Cerebellar nuclear complex (tissue), 1 donor: Measurements from ENCODE around the gene BOLA3.
"Not testable (repeated sequence)": the region's sequence is repeated elsewhere in the genome, so short reads cannot be mapped to it uniquely, and the experiment has no call there.

ENCODE experiments used
- DNase-seq, 2 experiments: peaks; one replicate each; lab custom pipeline; 2025; lab: John Stamatoyannopoulos, UW

Gene BOLA3

GRCh38 chr2:74149247-74149525 is 1.5 kb upstream of the BOLA3 start:
- DNase-seq: no peak

GRCh38 chr2:74148457-74149246 is 940 bp upstream of the BOLA3 start:
- DNase-seq: no peak

- DNase-seq: no peak
Measured at GRCh38 chr2:74146929-74147726, 584 bp downstream of the BOLA3 start.

- DNase-seq: no peak
Measured at GRCh38 chr2:74142340-74142739, 5.4 kb downstream of the BOLA3 start.

- no peak for DNase-seq
Measured at GRCh38 chr2:74138600-74139323, 8.9 kb downstream of the BOLA3 start.

GRCh38 chr2:74137651-74138599 is 9.8 kb downstream of the BOLA3 start:
- no peak for DNase-seq

GRCh38 chr2:74131901-74132300 is 15.8 kb downstream of the BOLA3 start:
- no peak for DNase-seq

- no peak for DNase-seq
Measured at GRCh38 chr2:74130211-74130995, 17.3 kb downstream of the BOLA3 start.

- DNase-seq: no peak
Measured at GRCh38 chr2:74128206-74128605, 19.5 kb downstream of the BOLA3 start.

GRCh38 chr2:74123955-74124354 is 23.8 kb downstream of the BOLA3 start:
- not testable (repeated sequence) for DNase-seq

GRCh38 chr2:74121846-74122245 is 25.9 kb downstream of the BOLA3 start:
- DNase-seq: not testable (repeated sequence)

GRCh38 chr2:74119912-74120825 is 27.5 kb downstream of the BOLA3 start:
- peak in 1 of 2 experiments; percentile 22 for DNase-seq

GRCh38 chr2:74119339-74119738 is 28.4 kb downstream of the BOLA3 start:
- no peak for DNase-seq

- no peak for DNase-seq
Measured at GRCh38 chr2:74111380-74111779, 36.3 kb downstream of the BOLA3 start.

GRCh38 chr2:74110537-74110936 is 37.2 kb downstream of the BOLA3 start:
- DNase-seq: no peak

- peak; percentile 92 for DNase-seq
Measured at GRCh38 chr2:74109551-74109950, 38.2 kb downstream of the BOLA3 start.

GRCh38 chr2:74107071-74107470 is 40.6 kb downstream of the BOLA3 start:
- no peak for DNase-seq

GRCh38 chr2:74105413-74105812 is 42.3 kb downstream of the BOLA3 start:
- DNase-seq: no peak

- no peak for DNase-seq
Measured at GRCh38 chr2:74104839-74105238, 42.9 kb downstream of the BOLA3 start.

GRCh38 chr2:74103763-74104162 is 43.9 kb downstream of the BOLA3 start:
- no peak for DNase-seq
